NCI-H748 (cell line): Measurements from ENCODE around the gene SDK1.
A peak's percentile ranks its signal among the peaks of the same experiment; 100 is the strongest.

ENCODE experiments used
- DNase-seq: peaks from one replicate; lab custom pipeline; 2025; ENCODE audit not compliant: unreplicated experiment; lab: John Stamatoyannopoulos, UW

Gene SDK1

DNA sequence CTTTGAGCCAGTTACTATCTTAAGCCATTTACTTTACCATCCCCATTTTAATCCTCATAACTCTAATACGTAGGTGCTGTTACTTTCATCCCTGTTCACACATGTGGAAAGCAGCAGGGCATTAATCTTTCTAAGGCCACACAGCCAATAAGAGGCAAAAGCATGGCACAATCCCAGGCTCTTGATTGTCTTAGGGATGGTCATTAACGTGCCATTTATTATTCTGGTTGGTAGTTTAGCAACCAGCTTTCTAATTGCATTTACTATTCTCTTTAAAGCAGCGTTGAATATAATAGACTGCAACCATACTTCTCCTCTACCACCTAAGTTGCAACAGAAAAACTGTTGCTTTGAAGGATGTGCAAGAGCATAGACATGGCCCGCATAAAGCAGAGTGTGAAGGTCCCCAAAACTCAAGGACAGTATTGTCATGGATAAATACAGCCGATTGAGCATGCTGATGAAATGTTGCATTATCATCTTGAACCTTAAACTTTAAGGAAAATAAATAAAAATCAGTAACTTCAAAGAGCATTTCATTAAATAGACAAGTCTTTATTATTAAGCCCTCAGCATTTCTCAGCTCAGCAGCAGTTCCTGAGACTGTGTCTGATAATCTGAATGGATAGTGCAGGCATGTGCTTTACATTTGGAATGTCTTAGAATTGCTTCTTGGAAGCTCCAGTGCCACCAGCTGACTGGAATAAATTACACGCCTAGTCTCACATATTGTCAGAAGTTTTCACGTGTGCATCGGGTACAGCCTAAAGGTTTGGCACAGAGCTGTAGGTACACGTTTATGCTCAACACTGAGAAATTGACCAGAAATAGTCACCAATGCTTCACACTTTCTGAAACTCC lies 467.1 kb downstream of the SDK1 start:
- DNase-seq, result peak; percentile 14

GRCh38 chr7:3771906-3772305 lies 470.9 kb downstream of the SDK1 start:
- no peak for DNase-seq

- no peak for DNase-seq
Measured at GRCh38 chr7:3778345-3778744, 477.3 kb downstream of the SDK1 start.

GRCh38 chr7:3780016-3780415 lies 479.0 kb downstream of the SDK1 start:
- no peak for DNase-seq

DNA sequence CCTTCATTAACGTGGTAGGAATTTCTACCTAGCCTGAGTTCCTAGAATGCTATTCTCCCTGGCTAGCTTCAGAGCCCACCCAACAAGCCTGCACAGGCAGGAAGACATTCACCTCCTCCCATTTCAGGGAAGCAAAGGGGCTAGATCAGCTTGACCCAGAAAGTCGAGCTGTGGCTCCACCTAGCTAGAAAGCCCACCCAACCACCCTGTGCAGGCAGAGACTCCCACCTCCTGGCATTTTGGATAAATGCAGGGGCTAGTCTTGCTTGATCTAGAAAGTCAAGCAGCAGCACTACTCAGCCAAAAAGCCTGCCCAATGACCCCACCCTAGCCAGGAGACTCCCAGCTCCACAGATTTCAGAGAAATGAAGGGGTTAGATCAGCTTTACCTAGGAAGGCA lies 479.5 kb downstream of the SDK1 start:
- no peak for DNase-seq

DNA sequence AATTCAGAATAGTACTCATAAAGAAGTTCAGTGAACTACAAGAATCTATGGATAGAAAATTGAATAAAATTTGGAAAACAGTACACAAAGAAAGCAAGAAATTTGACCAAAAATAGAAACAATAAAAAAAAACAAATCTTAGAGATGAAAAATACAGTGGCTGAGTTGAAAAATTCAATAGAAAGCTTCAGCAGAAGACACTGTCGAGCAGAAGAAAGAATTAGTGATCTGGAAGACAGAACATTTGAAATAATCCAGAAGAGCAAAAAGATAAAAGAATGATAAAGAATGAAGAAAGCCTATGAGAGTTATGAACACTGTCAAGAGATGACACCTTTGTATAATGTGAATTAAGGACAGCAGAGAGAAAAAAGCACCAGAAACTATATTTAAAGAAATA lies 480.6 kb downstream of the SDK1 start:
- no peak for DNase-seq

DNA sequence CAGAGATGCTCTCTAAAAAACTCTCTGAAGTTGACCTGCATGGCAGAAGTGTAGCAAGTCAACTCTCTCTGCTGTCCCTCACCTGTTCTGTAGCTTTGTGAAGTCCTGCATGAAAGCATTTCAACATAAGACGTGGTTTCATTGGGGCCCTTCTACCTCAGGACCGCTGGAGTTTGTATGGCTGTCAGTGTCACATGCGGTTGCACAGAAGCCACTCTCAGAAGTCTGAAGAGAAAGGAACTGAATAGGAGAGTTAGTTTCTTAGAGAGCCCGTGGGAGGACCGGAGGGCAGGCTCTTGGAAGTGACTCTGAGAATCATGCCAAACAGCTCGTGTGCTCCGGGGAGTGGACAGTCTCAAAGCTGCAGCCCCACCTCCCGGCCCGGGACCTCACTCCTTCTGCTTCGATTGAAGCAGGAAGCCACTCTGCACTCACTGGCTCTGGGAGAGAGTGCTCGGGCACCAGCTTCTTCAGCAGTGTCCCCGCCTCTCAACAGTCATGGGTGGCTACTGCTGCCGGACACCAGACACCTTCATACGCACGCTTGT lies 486.7 kb downstream of the SDK1 start:
- DNase-seq, result no peak

DNA sequence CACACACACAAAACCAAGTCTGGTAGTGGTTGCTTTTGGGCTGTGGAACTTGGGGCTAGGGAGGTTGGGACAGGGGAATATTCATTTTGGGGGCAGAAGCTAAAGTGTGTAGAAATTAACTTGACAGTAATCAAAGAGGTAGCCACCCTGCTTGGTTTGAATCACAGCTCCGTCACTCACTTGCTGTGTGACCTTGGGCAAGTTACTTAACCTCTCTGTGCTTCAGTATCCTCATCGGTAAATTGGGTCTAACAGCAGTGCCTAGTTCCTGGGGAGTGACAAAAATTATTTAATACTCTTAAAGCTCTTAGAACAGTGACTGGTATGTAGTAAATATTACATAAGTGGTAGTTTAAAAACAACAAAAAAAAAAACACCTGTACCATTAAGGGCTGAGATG lies 489.8 kb downstream of the SDK1 start:
- DNase-seq, result no peak

DNA sequence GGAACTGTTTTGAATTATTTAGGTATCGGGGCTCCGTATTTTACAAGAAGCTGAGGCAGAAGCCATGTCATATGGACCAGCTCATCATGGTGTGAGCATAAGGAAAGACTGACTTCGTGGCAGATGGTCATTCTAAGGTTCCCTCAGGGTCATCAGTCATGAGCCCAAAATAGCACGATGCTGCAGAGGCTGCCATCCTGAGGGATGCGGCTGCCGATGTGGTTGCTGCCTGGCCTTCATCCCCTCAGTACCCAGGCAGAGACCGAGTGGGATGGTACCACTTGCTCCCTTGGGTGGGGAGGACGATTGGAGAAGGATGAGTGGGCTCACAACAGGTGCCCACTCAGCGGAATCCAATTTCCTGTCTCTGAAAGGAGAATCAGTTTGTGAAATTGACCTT lies 490.3 kb downstream of the SDK1 start:
- DNase-seq, result no peak

- no peak for DNase-seq
Measured at GRCh38 chr7:3795141-3795540, 494.1 kb downstream of the SDK1 start.

DNA sequence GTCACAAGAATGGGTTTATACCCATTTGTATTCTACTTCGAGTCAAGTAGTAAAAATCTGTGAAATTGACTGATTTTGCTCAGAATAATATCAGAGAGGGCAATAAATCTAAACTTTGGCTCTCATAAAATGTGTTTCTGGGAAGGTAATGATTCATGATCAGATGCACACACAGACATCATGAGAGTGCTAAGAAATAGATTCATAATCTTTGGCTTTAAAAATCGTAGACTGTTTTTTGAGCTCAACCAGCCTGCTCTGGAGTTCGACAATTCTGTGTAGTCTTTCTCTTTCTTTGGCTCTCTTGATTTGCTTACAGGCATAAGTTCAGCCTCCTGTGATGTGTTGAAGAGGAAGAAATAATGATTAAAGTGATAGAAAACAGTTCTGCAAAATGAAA lies 494.7 kb downstream of the SDK1 start:
- no peak for DNase-seq

DNA sequence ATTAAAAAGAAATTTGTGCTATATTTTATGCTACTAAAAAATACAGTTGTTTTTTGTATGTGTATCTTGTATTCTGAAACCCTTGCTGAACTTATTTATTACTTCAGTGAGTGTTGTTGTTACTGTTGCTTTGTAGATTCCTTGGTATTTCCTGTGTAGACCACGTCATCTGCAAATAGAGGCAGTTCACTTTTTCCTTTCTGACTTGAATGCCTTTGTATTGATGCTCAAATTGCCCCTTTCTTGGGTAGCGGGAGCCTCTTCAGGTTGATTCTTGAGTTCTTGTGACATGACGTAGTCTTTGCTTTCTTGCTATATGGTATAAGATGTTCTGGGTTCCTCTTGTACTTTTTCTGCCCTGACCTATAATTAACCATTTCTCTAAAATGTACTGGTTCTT lies 504.1 kb downstream of the SDK1 start:
- DNase-seq, result no peak

- peak; percentile 88 for DNase-seq
Measured at GRCh38 chr7:3806516-3806915, 505.5 kb downstream of the SDK1 start.

DNA sequence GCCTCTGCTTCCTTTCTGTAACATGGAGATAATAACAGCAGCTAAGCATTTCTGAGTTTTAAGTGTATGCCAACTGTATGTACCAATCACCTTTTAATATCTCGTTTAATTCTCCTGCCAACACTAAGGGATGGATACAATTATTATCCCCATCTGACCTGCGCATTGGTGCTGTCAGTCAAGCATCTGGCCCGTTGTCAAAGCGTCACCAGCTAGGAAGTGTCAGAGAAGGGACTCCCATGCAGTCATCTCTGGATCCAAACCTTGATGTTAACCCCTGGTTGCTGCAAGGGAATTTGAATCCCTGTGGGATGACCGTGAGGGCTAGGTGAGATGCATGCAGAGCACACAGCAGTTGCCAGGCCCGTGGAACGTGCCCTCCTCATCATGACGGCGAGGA lies 506.8 kb downstream of the SDK1 start:
- DNase-seq, result no peak

- no peak for DNase-seq
Measured at GRCh38 chr7:3821488-3821887, 520.4 kb downstream of the SDK1 start.

GRCh38 chr7:3825491-3825890 lies 524.4 kb downstream of the SDK1 start:
- DNase-seq, result no peak

GRCh38 chr7:3832199-3832598 lies 531.1 kb downstream of the SDK1 start:
- no peak for DNase-seq

- DNase-seq, result no peak
Measured at GRCh38 chr7:3835109-3835508, 534.1 kb downstream of the SDK1 start.

GRCh38 chr7:3836855-3837254 lies 535.8 kb downstream of the SDK1 start:
- DNase-seq, result no peak

GRCh38 chr7:3844540-3845151 lies 543.6 kb downstream of the SDK1 start:
- DNase-seq, result no peak

DNA sequence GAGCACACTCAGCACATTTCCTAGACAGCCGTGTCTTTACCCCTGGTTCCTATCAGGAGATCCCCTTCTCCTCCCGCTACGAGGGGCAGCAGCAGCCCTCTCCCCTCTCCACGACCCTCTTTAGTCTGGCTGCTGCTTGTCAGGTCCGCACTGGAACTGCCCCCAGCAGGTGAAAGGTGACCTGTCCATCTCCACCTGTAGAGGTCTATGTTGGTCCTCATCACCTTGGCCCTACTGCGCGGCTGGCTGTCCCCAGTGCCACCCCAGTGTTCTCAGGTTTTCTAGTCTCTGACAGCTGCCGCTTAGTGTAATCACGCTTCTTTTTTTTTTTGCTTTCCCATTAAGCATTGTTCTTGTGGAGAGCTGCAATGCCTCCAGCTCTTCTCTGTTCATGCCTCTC lies 545.7 kb downstream of the SDK1 start:
- no peak for DNase-seq

DNA sequence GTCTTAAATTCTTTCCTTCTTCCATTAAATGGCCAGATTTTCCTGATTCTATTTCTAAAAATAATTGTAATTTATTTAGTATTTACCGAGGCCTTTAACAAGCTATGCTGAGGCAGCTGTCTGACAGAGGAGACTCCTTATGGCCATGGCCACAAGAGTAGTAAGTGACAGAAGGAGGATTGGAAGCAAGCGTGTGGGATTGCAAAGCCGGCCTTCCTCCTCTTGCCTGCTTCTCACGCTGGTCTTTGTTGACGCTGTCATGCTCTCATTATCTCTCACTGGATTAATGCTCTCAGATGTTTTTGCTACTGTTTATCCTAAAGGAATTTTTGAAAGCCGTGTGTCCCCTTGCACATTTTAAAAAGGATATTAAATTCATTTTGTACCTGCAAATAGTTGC lies 546.3 kb downstream of the SDK1 start:
- no peak for DNase-seq
